ENCODE data around the gene ATM. TPM values are rescaled to one million over a fixed set of nuclear protein-coding genes. Genes with fewer than 3 reads are reported as not detected.

Gene ATM
- total and polyA plus RNA-seq, 2 experiments from 2014 or later, result 27.6 to 59.3 TPM

DNA sequence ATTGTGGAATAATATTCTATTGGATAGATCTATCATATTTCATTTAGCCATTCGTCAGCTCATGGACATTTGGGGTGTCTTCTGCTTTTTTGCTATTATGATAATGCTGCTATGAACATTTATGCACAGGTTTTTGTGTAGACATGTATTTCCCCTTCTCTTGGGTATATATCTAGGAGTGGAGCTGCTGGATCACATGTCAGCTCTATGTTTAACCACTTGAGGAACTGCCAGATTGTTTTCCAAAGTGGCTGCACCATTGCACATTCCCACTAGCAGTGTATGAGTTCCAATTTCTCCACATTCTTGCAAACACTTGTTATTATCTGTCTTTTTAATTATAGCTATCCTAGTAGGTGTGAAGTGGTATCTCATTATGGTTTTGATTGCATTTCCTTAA, 169.5 kb downstream of the ATM start:
- no peaks in the 10 kb centered on the region for H3K4me1 ChIP-seq (ENCODE audit: insufficient read depth)
- no peak overlapping the region for H2AFZ ChIP-seq
- TF ChIP-seq CTCF (conservative IDR thresholded peaks at IDR 0.05; ENCODE audit: low read depth in 2 of 2), result no peak
- no peak for TF ChIP-seq STAT1 (IDR thresholded peaks at IDR 0.05; ENCODE audit: unreplicated experiment)
- TF ChIP-seq JUNB (IDR thresholded peaks at IDR 0.05; ENCODE audit: unreplicated experiment), result no peak
- TF ChIP-seq EZH2phosphoT487 (IDR thresholded peaks at IDR 0.05; ENCODE audit: unreplicated experiment), result no peak
- TF ChIP-seq CREB1 (CRISPR knock-in tag; IDR thresholded peaks at IDR 0.05; ENCODE audit: low read depth), result no peak
- TF ChIP-seq, protein P1, sequence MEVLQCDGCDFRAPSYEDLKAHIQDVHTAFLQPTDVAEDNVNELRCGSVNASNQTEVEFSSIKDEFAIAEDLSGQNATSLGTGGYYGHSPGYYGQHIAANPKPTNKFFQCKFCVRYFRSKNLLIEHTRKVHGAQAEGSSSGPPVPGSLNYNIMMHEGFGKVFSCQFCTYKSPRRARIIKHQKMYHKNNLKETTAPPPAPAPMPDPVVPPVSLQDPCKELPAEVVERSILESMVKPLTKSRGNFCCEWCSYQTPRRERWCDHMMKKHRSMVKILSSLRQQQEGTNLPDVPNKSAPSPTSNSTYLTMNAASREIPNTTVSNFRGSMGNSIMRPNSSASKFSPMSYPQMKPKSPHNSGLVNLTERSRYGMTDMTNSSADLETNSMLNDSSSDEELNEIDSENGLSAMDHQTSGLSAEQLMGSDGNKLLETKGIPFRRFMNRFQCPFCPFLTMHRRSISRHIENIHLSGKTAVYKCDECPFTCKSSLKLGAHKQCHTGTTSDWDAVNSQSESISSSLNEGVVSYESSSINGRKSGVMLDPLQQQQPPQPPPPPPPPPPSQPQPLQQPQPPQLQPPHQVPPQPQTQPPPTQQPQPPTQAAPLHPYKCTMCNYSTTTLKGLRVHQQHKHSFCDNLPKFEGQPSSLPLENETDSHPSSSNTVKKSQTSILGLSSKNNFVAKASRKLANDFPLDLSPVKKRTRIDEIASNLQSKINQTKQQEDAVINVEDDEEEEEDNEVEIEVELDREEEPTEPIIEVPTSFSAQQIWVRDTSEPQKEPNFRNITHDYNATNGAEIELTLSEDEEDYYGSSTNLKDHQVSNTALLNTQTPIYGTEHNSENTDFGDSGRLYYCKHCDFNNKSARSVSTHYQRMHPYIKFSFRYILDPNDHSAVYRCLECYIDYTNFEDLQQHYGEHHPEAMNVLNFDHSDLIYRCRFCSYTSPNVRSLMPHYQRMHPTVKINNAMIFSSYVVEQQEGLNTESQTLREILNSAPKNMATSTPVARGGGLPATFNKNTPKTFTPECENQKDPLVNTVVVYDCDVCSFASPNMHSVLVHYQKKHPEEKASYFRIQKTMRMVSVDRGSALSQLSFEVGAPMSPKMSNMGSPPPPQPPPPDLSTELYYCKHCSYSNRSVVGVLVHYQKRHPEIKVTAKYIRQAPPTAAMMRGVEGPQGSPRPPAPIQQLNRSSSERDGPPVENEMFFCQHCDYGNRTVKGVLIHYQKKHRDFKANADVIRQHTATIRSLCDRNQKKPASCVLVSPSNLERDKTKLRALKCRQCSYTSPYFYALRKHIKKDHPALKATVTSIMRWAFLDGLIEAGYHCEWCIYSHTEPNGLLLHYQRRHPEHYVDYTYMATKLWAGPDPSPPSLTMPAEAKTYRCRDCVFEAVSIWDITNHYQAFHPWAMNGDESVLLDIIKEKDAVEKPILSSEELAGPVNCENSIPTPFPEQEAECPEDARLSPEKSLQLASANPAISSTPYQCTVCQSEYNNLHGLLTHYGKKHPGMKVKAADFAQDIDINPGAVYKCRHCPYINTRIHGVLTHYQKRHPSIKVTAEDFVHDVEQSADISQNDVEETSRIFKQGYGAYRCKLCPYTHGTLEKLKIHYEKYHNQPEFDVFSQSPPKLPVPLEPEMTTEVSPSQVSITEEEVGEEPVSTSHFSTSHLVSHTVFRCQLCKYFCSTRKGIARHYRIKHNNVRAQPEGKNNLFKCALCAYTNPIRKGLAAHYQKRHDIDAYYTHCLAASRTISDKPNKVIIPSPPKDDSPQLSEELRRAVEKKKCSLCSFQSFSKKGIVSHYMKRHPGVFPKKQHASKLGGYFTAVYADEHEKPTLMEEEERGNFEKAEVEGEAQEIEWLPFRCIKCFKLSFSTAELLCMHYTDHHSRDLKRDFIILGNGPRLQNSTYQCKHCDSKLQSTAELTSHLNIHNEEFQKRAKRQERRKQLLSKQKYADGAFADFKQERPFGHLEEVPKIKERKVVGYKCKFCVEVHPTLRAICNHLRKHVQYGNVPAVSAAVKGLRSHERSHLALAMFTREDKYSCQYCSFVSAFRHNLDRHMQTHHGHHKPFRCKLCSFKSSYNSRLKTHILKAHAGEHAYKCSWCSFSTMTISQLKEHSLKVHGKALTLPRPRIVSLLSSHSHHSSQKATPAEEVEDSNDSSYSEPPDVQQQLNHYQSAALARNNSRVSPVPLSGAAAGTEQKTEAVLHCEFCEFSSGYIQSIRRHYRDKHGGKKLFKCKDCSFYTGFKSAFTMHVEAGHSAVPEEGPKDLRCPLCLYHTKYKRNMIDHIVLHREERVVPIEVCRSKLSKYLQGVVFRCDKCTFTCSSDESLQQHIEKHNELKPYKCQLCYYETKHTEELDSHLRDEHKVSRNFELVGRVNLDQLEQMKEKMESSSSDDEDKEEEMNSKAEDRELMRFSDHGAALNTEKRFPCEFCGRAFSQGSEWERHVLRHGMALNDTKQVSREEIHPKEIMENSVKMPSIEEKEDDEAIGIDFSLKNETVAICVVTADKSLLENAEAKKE (CRISPR knock-in tag; IDR thresholded peaks at IDR 0.05), result no peak
- TF ChIP-seq ETS1 (IDR thresholded peaks at IDR 0.05), result no peak
- TF ChIP-seq ZNF331 (CRISPR knock-in tag; IDR thresholded peaks at IDR 0.05; ENCODE audit: low read depth), result no peak
- no peak for TF ChIP-seq POLR2AphosphoS5 (IDR thresholded peaks at IDR 0.05; ENCODE audit: low read depth)
- TF ChIP-seq ZNF114 (CRISPR knock-in tag; IDR thresholded peaks at IDR 0.05), result no peak
- no peak for TF ChIP-seq EZH2 (IDR thresholded peaks at IDR 0.05; ENCODE audit: low read depth, unreplicated experiment)
- TF ChIP-seq, protein P2, sequence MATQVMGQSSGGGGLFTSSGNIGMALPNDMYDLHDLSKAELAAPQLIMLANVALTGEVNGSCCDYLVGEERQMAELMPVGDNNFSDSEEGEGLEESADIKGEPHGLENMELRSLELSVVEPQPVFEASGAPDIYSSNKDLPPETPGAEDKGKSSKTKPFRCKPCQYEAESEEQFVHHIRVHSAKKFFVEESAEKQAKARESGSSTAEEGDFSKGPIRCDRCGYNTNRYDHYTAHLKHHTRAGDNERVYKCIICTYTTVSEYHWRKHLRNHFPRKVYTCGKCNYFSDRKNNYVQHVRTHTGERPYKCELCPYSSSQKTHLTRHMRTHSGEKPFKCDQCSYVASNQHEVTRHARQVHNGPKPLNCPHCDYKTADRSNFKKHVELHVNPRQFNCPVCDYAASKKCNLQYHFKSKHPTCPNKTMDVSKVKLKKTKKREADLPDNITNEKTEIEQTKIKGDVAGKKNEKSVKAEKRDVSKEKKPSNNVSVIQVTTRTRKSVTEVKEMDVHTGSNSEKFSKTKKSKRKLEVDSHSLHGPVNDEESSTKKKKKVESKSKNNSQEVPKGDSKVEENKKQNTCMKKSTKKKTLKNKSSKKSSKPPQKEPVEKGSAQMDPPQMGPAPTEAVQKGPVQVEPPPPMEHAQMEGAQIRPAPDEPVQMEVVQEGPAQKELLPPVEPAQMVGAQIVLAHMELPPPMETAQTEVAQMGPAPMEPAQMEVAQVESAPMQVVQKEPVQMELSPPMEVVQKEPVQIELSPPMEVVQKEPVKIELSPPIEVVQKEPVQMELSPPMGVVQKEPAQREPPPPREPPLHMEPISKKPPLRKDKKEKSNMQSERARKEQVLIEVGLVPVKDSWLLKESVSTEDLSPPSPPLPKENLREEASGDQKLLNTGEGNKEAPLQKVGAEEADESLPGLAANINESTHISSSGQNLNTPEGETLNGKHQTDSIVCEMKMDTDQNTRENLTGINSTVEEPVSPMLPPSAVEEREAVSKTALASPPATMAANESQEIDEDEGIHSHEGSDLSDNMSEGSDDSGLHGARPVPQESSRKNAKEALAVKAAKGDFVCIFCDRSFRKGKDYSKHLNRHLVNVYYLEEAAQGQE (IDR thresholded peaks at IDR 0.05; ENCODE audit: unreplicated experiment), result no peak
- no peak for TF ChIP-seq NANOG (IDR thresholded peaks at IDR 0.05; ENCODE audit: borderline replicate concordance)
- H3K4me3 ChIP-seq, result no peak overlapping the region
- Mint-ChIP-seq H3K27me3 (ENCODE audit: insufficient read depth, low read depth, poor library complexity) (no peaks in the 10 kb centered on the region), H3K27ac (no peak overlapping the region), H3K4me3 (no peak overlapping the region), H3K4me1 (no peaks in the 10 kb centered on the region), H3K9me3 (no peaks in the 10 kb centered on the region), H3K36me3 (ENCODE audit: low read depth) (no peaks in the 10 kb centered on the region)
- ATAC-seq, result no peak
- no peak overlapping the region for H3K27ac ChIP-seq (ENCODE audit: low read depth)
- no peaks in the 10 kb centered on the region for H4K20me1 ChIP-seq (replicated peaks; ENCODE audit: insufficient read depth)
- H3K79me2 ChIP-seq (replicated peaks; ENCODE audit: insufficient read depth), result no peaks in the 10 kb centered on the region
- H3F3A ChIP-seq (replicated peaks; ENCODE audit: low read depth), result no peaks in the 10 kb centered on the region
- H3K9me2 ChIP-seq (ENCODE audit: insufficient read depth), result no peaks in the 10 kb centered on the region
- DNase-seq (ENCODE audit: low spot score), result no peak
- no peaks in the 10 kb centered on the region for H3K36me3 ChIP-seq (ENCODE audit: insufficient read depth)
- no peaks in the 10 kb centered on the region for H3K27me3 ChIP-seq (ENCODE audit: insufficient read depth)
- no peak overlapping the region for H3K4me2 ChIP-seq
